H1 (cell line): ENCODE measurements around the gene TNRC6B. TPM values are rescaled to one million over a fixed set of nuclear protein-coding genes. Genes with fewer than 3 reads are reported as not detected.

Experiments
- CTCF ChIA-PET: fragments of 300-600 bp; sonication (Branson Sonifier 250); formaldehyde crosslinking; loops from one replicate; lab custom pipeline; 2021; ENCODE audit not compliant: partially characterized antibody; lab: Charles Lee
- POLR2A ChIA-PET: fragments of 300-600 bp; sonication (Branson Sonifier 250); formaldehyde crosslinking; loops from one replicate; lab custom pipeline; 2021; ENCODE audit warnings: inconsistent platforms; ENCODE audit not compliant: partially characterized antibody; lab: Charles Lee
- DNase-seq, 2 experiments: peaks; one replicate each; pipeline versions ENCODE4 v3.0.0 to v3.0.0-alpha.2; 2010 to 2022; ENCODE audit warnings: low spot score in 2 of 2, low read depth in 1 of 2, mixed read lengths in 1 of 2
- FAIRE-seq: peaks from 2 replicates; lab custom pipeline; 2011; peaks lifted over from hg19 to GRCh38; lab: Jason Lieb, UNC
- H2AFZ ChIP-seq: 2 replicates; pipeline ENCODE4 v1.8.1; 2012; ENCODE audit warnings: low read length, inconsistent platforms
- H2AK5ac ChIP-seq: 2 replicates; pipeline ENCODE4 v1.6.1; 2013; ENCODE audit warnings: low read depth, low read length
- H2BK120ac ChIP-seq: replicated peaks from 2 replicates; pipeline ENCODE3; 2013; ENCODE audit warnings: low read depth, low read length, inconsistent platforms
- H2BK12ac ChIP-seq: 2 replicates; pipeline ENCODE4 v1.6.1; 2013; ENCODE audit warnings: low read depth, low read length
- H2BK15ac ChIP-seq: 2 replicates; pipeline ENCODE4 v1.6.1; 2013; ENCODE audit warnings: low read length
- H2BK20ac ChIP-seq: 2 replicates; pipeline ENCODE4 v1.6.1; 2013; ENCODE audit warnings: low read length
- H2BK5ac ChIP-seq: 2 replicates; pipeline ENCODE4 v1.6.1; 2013; ENCODE audit warnings: low read depth, low read length
- H3K14ac ChIP-seq: 2 replicates; pipeline ENCODE4 v1.6.1; 2013; ENCODE audit warnings: inconsistent platforms; ENCODE audit not compliant: insufficient read length
- H3K18ac ChIP-seq: 2 replicates; pipeline ENCODE4 v1.6.1; 2013; ENCODE audit warnings: low read length; ENCODE audit errors: extremely low read depth
- H3K23ac ChIP-seq: 2 replicates; pipeline ENCODE4 v1.6.1; 2013; ENCODE audit warnings: inconsistent platforms; ENCODE audit not compliant: insufficient read length
- H3K23me2 ChIP-seq: 2 replicates; pipeline ENCODE4 v1.6.1; 2013; ENCODE audit warnings: low read depth, low read length
- H3K27ac ChIP-seq: 2 replicates; pipeline ENCODE4 v1.6.1; 2011; ENCODE audit warnings: low read depth, low read length, inconsistent platforms
- H3K27me3 ChIP-seq, 4 experiments: replicated peaks in 1 of 4; 1 replicate in 1 of 4; 2 replicates in 3 of 4; pipeline versions ENCODE4 v1.6.1 to v1.8.1; 2011 to 2013; ENCODE audit warnings: low read length in 3 of 4, mild to moderate bottlenecking in 3 of 4, inconsistent platforms in 2 of 4, mixed read lengths in 2 of 4, moderate library complexity in 1 of 4; ENCODE audit not compliant: control insufficient read depth in 3 of 4, insufficient read depth in 3 of 4; ENCODE audit errors: extremely low read depth in 1 of 4
- H3K36me3 ChIP-seq, 4 experiments: 2 replicates each; pipeline versions ENCODE4 v1.6.1 to v1.8.1; 2011 to 2013; ENCODE audit warnings: mild to moderate bottlenecking in 4 of 4, low read length in 3 of 4, moderate library complexity in 2 of 4, control low read depth in 1 of 4, inconsistent platforms in 1 of 4; ENCODE audit not compliant: insufficient read depth in 4 of 4, control insufficient read depth in 2 of 4
- H3K4ac ChIP-seq: replicated peaks from 2 replicates; pipeline ENCODE3; 2013; ENCODE audit warnings: low read length, low read depth, mixed read lengths, inconsistent platforms; ENCODE audit not compliant: insufficient read length
- H3K4me1 ChIP-seq, 4 experiments: replicated peaks in 1 of 4; 1 replicate in 1 of 4; 2 replicates in 3 of 4; pipeline versions ENCODE4 v1.6.1 to v1.8.1; 2011 to 2013; ENCODE audit warnings: low read length in 3 of 4, inconsistent platforms in 2 of 4, mixed read lengths in 1 of 4; ENCODE audit not compliant: insufficient read depth in 4 of 4, control insufficient read depth in 3 of 4
- H3K4me2 ChIP-seq, 2 experiments: 2 replicates each; pipeline versions ENCODE4 v1.6.1 to v1.8.1; 2011 to 2013; ENCODE audit warnings: low read depth in 2 of 2, low read length in 2 of 2, control low read depth in 1 of 2, inconsistent platforms in 1 of 2, mild to moderate bottlenecking in 1 of 2; ENCODE audit not compliant: insufficient read depth in 1 of 2
- H3K4me3 ChIP-seq, 4 experiments: fragments of 200-600, 300-600 bp in 1 of 4; sonication (generic), shearing (Covaris generic), sonication (Bioruptor Twin) in 1 of 4; 2 replicates each; pipeline versions ENCODE4 v1.5.1 to v1.8.1; 2011 to 2016; ENCODE audit warnings: low read length in 4 of 4, low read depth in 3 of 4, control low read depth in 2 of 4, inconsistent platforms in 2 of 4, mild to moderate bottlenecking in 2 of 4, mixed read lengths in 1 of 4, moderate library complexity in 1 of 4; ENCODE audit not compliant: insufficient read depth in 2 of 4; ENCODE audit errors: extremely low read depth in 1 of 4
- H3K56ac ChIP-seq: replicated peaks from 2 replicates; pipeline ENCODE3; 2013; ENCODE audit warnings: low read depth, mild to moderate bottlenecking, mixed read lengths, low read length, inconsistent platforms; ENCODE audit not compliant: insufficient read length
- H3K79me1 ChIP-seq: 2 replicates; pipeline ENCODE4 v1.6.1; 2013; ENCODE audit warnings: low read depth, low read length, control low read depth
- H3K79me2 ChIP-seq, 2 experiments: 2 replicates each; pipeline versions ENCODE4 v1.6.1 to v1.8.1; 2012 to 2013; ENCODE audit warnings: low read length in 2 of 2, mild to moderate bottlenecking in 2 of 2, inconsistent platforms in 1 of 2; ENCODE audit not compliant: insufficient read depth in 2 of 2, control insufficient read depth in 1 of 2
- H3K9ac ChIP-seq, 4 experiments: replicated peaks in 1 of 4; 1 replicate in 1 of 4; 2 replicates in 3 of 4; pipeline versions ENCODE4 v1.6.1 to v1.8.1; 2011 to 2013; ENCODE audit warnings: low read depth in 3 of 4, low read length in 3 of 4, control low read depth in 2 of 4, mild to moderate bottlenecking in 2 of 4, moderate library complexity in 2 of 4, inconsistent platforms in 1 of 4; ENCODE audit errors: extremely low read depth in 1 of 4
- H3K9me3 ChIP-seq, 2 experiments: 2 replicates each; pipeline versions ENCODE4 v1.6.1 to v1.8.1; 2012 to 2013; ENCODE audit warnings: mild to moderate bottlenecking in 2 of 2, moderate library complexity in 2 of 2, control low read depth in 1 of 2, inconsistent platforms in 1 of 2, low read depth in 1 of 2, low read length in 1 of 2, mixed read lengths in 1 of 2; ENCODE audit not compliant: insufficient read depth in 2 of 2
- H4K20me1 ChIP-seq, 2 experiments: replicated peaks in 1 of 2; 2 replicates each; pipeline versions ENCODE3 to v1.8.1; 2011 to 2013; ENCODE audit warnings: inconsistent platforms in 2 of 2, low read length in 2 of 2, mild to moderate bottlenecking in 1 of 2; ENCODE audit not compliant: insufficient read depth in 2 of 2, control insufficient read depth in 1 of 2
- H4K5ac ChIP-seq: 2 replicates; pipeline ENCODE4 v1.6.1; 2013; ENCODE audit warnings: low read length, low read depth, mixed read lengths, inconsistent platforms; ENCODE audit not compliant: insufficient read length
- H4K8ac ChIP-seq: 2 replicates; pipeline ENCODE4 v1.8.0; 2013; ENCODE audit warnings: mild to moderate bottlenecking, moderate library complexity, low read length, inconsistent platforms; ENCODE audit not compliant: insufficient read depth; ENCODE audit errors: extremely low read depth
- H4K91ac ChIP-seq: replicated peaks from 2 replicates; pipeline ENCODE3; 2013; ENCODE audit warnings: low read length, mixed read lengths, inconsistent platforms; ENCODE audit not compliant: insufficient read length
- ASH2L ChIP-seq: fragments of 200-600, 300-600 bp; sonication (generic); IDR thresholded peaks from one replicate; pipeline ENCODE4 v1.7.1; 2017; ENCODE audit warnings: low read length
- JUN ChIP-seq: IDR thresholded peaks from 2 replicates; pipeline ENCODE4 v1.6.1; 2011; ENCODE audit warnings: low read depth, mild to moderate bottlenecking, improper control_type of control experiment, low read length
- JUND ChIP-seq: IDR thresholded peaks from 2 replicates; pipeline ENCODE4 v1.6.1; 2011; ENCODE audit warnings: mild to moderate bottlenecking, improper control_type of control experiment, low read length
- PHF8 ChIP-seq: fragments of 200-600 bp; sonication (generic); conservative IDR thresholded peaks from 2 replicates; pipeline ENCODE4 v1.7.1; 2012; ENCODE audit warnings: low read depth, mild to moderate bottlenecking, inconsistent platforms, low read length, moderate library complexity
- RAD21 ChIP-seq, 2 experiments: IDR thresholded peaks in 1 of 2; conservative IDR thresholded peaks in 1 of 2; 2 replicates each; pipeline ENCODE4 v1.6.1; 2011; ENCODE audit warnings: low read depth in 2 of 2, low read length in 2 of 2, improper control_type of control experiment in 1 of 2, inconsistent platforms in 1 of 2, mild to moderate bottlenecking in 1 of 2, moderate library complexity in 1 of 2
- SAP30 ChIP-seq: fragments of 300-600 bp; sonication (generic); IDR thresholded peaks from 2 replicates; pipeline ENCODE4 v1.7.1; 2012; ENCODE audit warnings: low read length, moderate library complexity, mild to moderate bottlenecking, inconsistent platforms; ENCODE audit not compliant: insufficient read depth, insufficient replicate concordance
- SIX5 ChIP-seq: IDR thresholded peaks from 2 replicates; pipeline ENCODE4 v1.6.1; 2011; ENCODE audit warnings: mild to moderate bottlenecking, low read depth, low read length
- SP4 ChIP-seq: IDR thresholded peaks from 2 replicates; pipeline ENCODE4 v1.6.1; 2012; ENCODE audit warnings: low read length, inconsistent platforms
- TAF1 ChIP-seq: IDR thresholded peaks from 2 replicates; pipeline ENCODE4 v1.6.1; 2011; ENCODE audit warnings: mild to moderate bottlenecking, low read depth, low read length
- ZNF274 ChIP-seq: IDR thresholded peaks from 2 replicates; pipeline ENCODE4 v1.7.0; 2012; ENCODE audit warnings: low read length, borderline replicate concordance; ENCODE audit errors: extremely low read depth
- WGBS, 2 experiments: shearing (Covaris generic) in 1 of 2; methylation state at CpG; one replicate each; pipeline versions ENCODE4 v1.1.6 to v1.1.7; 2013 to 2015; ENCODE audit warnings: low lambda C conversion rate in 2 of 2, mixed read lengths in 2 of 2, inconsistent platforms in 1 of 2, low coverage in 1 of 2, missing lambda C conversion rate in 1 of 2; ENCODE audit not compliant: insufficient replicate concordance in 2 of 2, insufficient coverage in 1 of 2, insufficient read length in 1 of 2; ENCODE audit errors: extremely low coverage in 1 of 2, missing lambda C conversion rate in 1 of 2; 5-methylcytosine and 5-hydroxymethylcytosine counted together
- polyA plus RNA-seq, 7 experiments: library from polyadenylated mRNA; depleted of rRNA in 3 of 7; stranded (reverse) in 5 of 7; unstranded in 2 of 7; fragments of >200 nt in 5 of 7; fragments of 200-250 nt in 2 of 7; gene quantifications; 1 replicate in 5 of 7; 2 replicates in 1 of 7; 4 replicates in 1 of 7; pipeline versions ENCODE4 v1.2.1 to v1.2.3, GENCODE V29; 2011 to 2013; ENCODE audit warnings: missing spikeins in 2 of 7, mixed read lengths in 2 of 7
- total RNA-seq: library from RNA; stranded (reverse); fragmentation: NEBNext Ultra II Directional; extraction: Animal tissue kit (Norgen Biotek cat#: 25700); gene quantifications from 2 replicates; pipeline ENCODE4 v1.2.1, GENCODE V29; 2021
- TF ChIP-seq, protein P1 (sequence below), 3 experiments: IDR thresholded peaks; 1 replicate in 2 of 3; 2 replicates in 1 of 3; pipeline versions ENCODE4 v1.5.1 to v1.6.1; 2011; ENCODE audit warnings: low read length in 3 of 3, mild to moderate bottlenecking in 3 of 3, inconsistent platforms in 2 of 3, low read depth in 1 of 3, moderate library complexity in 1 of 3; ENCODE audit not compliant: insufficient read depth in 1 of 3; ENCODE audit errors: control extremely low read depth in 1 of 3

Gene TNRC6B
- total and polyA plus RNA-seq, 2 of the 8 experiments (the other 6 are each of a cell fraction or from before 2014, with no cell fraction given) = 12.5 to 48.9 TPM

DNA sequence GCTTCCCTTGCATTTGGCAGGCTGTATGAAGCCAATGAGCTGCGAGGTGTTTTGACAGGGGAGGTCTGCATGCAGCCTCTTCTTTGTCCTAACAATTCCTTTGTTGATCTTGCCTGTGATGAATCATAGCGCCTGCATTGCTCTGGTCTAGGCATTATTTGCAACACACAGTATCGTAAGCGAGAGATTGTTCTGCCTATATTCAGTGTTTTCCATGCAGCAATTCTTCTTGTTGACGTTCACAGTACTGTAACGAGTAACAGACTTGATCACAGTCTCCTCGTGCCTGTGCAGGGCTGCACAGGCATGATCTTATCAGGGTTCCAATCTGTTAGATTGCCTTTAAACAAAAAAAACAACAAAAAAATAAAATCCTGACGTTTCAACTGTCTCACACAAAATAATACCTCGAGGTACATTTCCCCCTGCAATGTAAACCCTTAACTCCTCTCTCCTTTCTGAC is 154.6 kb downstream of the TNRC6B start:
- no peak overlapping the region; the same call in 1 of the 2 replicates for H3K27ac ChIP-seq
- no peak overlapping the region for H4K8ac ChIP-seq
- H3K18ac ChIP-seq = no peak overlapping the region
- no peak overlapping the region for H3K4me3 ChIP-seq
- no peak overlapping the region for H3K9ac ChIP-seq
- no peaks in the 10 kb centered on the region; a peak in 4 of 8 replicates for H3K36me3 ChIP-seq
- FAIRE-seq = peak; percentile 19
- DNase-seq = no peak
- no peaks in the 10 kb centered on the region for H3K23me2 ChIP-seq
- H3K4me1 ChIP-seq = peaks cover 2 to 19% (median 14%) of the 10 kb centered on the region in 4 experiments; a peak in 6 of 7 replicates
- 84% methylated on average over 9 of the region's 9 CpGs; no CpG with 5 or more reads in 1 of the 2 experiments for WGBS, 2 experiments
- H3K9me3 ChIP-seq = no peaks in the 10 kb centered on the region
- H3K79me1 ChIP-seq = no peaks in the 10 kb centered on the region
- ChIA-PET CTCF (interaction anchor here (1.0 to 4.6 kb wide), 2 partner anchors 8 to 16 kb away, joined by 3 to 16 read pairs; no protein-coding TSS in a partner anchor), POLR2A (interaction anchor here (1.2 to 1.8 kb wide), 2 partner anchors 13 to 14 kb away, joined by 3 to 7 read pairs; partner anchors contain the start of gene ADSL)
- no peaks in the 10 kb centered on the region for H3K27me3 ChIP-seq
- H3K56ac ChIP-seq = no peak overlapping the region
- no peak overlapping the region for H3K23ac ChIP-seq
- no peak overlapping the region for H2AFZ ChIP-seq
- no peak overlapping the region for H3K4ac ChIP-seq
- no peak overlapping the region for H2BK5ac ChIP-seq
- no peak overlapping the region for H4K5ac ChIP-seq
- no peak overlapping the region for H2AK5ac ChIP-seq
- no peak overlapping the region for H2BK12ac ChIP-seq
- no peak overlapping the region for H3K4me2 ChIP-seq
- H4K20me1 ChIP-seq = no peaks in the 10 kb centered on the region
- no peak overlapping the region for H2BK20ac ChIP-seq
- H4K91ac ChIP-seq = no peak overlapping the region
- no peak overlapping the region for H2BK15ac ChIP-seq
- no peak overlapping the region for H3K14ac ChIP-seq
- no peaks in the 10 kb centered on the region for H3K79me2 ChIP-seq
- no peak overlapping the region for H2BK120ac ChIP-seq
- TF ChIP-seq JUND (no peak), SIX5 (no peak), PHF8 (no peak), TAF1 (no peak), RAD21 (IDR thresholded peaks at IDR 0.05 in 1 of 2, conservative IDR thresholded peaks at IDR 0.05 in 1 of 2; ENCODE audit: low read depth in 2 of 2, low read length in 2 of 2) (no peak), JUN (no peak), SP4 (no peak), ASH2L (no peak), ZNF274 (no peak), SAP30 (no peak)
- TF ChIP-seq, protein P1, sequence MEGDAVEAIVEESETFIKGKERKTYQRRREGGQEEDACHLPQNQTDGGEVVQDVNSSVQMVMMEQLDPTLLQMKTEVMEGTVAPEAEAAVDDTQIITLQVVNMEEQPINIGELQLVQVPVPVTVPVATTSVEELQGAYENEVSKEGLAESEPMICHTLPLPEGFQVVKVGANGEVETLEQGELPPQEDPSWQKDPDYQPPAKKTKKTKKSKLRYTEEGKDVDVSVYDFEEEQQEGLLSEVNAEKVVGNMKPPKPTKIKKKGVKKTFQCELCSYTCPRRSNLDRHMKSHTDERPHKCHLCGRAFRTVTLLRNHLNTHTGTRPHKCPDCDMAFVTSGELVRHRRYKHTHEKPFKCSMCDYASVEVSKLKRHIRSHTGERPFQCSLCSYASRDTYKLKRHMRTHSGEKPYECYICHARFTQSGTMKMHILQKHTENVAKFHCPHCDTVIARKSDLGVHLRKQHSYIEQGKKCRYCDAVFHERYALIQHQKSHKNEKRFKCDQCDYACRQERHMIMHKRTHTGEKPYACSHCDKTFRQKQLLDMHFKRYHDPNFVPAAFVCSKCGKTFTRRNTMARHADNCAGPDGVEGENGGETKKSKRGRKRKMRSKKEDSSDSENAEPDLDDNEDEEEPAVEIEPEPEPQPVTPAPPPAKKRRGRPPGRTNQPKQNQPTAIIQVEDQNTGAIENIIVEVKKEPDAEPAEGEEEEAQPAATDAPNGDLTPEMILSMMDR (IDR thresholded peaks at IDR 0.05; ENCODE audit: control extremely low read depth in 1 of 3, insufficient read depth in 1 of 3, low read depth in 1 of 3, low read length in 3 of 3) = no peak
